Esophagus (tissue), 2 donors: ENCODE results near the gene NELFB. TPM values are rescaled to one million over a fixed set of nuclear protein-coding genes. Genes with fewer than 3 reads are reported as not detected.

Experiments
- H3K27ac ChIP-seq, 2 donors: one replicate each; pipeline ENCODE4 v1.5.1; 2013; ENCODE audit warnings: low read depth in 2 of 2, mild to moderate bottlenecking in 2 of 2, inconsistent platforms in 1 of 2, low read length in 1 of 2, moderate library complexity in 1 of 2
- H3K27me3 ChIP-seq, 2 donors: one replicate each; pipeline ENCODE4 v1.6.1; 2013; ENCODE audit warnings: low read length in 2 of 2, control low read depth in 1 of 2, mild to moderate bottlenecking in 1 of 2; ENCODE audit not compliant: insufficient read depth in 2 of 2, control insufficient read depth in 1 of 2
- H3K36me3 ChIP-seq, 2 donors: one replicate each; pipeline ENCODE4 v1.6.1; 2013; ENCODE audit warnings: low read length in 1 of 2; ENCODE audit not compliant: control insufficient read depth in 2 of 2, insufficient read depth in 2 of 2
- H3K4me1 ChIP-seq, 2 donors: one replicate each; pipeline ENCODE4 v1.6.1; 2013; ENCODE audit warnings: low read length in 1 of 2; ENCODE audit not compliant: control insufficient read depth in 2 of 2, insufficient read depth in 2 of 2
- H3K4me3 ChIP-seq, 2 donors: one replicate each; pipeline ENCODE4 v1.5.1; 2013; ENCODE audit warnings: low read length in 2 of 2, mild to moderate bottlenecking in 2 of 2, low read depth in 1 of 2, moderate library complexity in 1 of 2
- H3K9me3 ChIP-seq, 2 donors: one replicate each; pipeline ENCODE4 v1.6.1; 2013; ENCODE audit warnings: mild to moderate bottlenecking in 2 of 2, low read depth in 1 of 2, low read length in 1 of 2, moderate library complexity in 1 of 2; ENCODE audit not compliant: control insufficient read depth in 2 of 2, insufficient read depth in 1 of 2
- WGBS, 2 donors: extraction: QIAGEN DNeasy Blood & Tissue Kit; methylation state at CpG; one replicate each; pipeline ENCODE4 v1.1.7; 2013; 5-methylcytosine and 5-hydroxymethylcytosine counted together
- polyA plus RNA-seq, 2 donors: library from polyadenylated mRNA; stranded (reverse); fragments of 200-250 nt; gene quantifications; one replicate each; pipeline ENCODE4 v1.2.3, GENCODE V29; 2013
- donor health status: healthy with polysubstance abuse.
- donor health status: Bipolar disorder and iron deficiency.

Gene NELFB
- polyA plus RNA-seq, 2 donors: 31.7 to 34.7 TPM

DNA sequence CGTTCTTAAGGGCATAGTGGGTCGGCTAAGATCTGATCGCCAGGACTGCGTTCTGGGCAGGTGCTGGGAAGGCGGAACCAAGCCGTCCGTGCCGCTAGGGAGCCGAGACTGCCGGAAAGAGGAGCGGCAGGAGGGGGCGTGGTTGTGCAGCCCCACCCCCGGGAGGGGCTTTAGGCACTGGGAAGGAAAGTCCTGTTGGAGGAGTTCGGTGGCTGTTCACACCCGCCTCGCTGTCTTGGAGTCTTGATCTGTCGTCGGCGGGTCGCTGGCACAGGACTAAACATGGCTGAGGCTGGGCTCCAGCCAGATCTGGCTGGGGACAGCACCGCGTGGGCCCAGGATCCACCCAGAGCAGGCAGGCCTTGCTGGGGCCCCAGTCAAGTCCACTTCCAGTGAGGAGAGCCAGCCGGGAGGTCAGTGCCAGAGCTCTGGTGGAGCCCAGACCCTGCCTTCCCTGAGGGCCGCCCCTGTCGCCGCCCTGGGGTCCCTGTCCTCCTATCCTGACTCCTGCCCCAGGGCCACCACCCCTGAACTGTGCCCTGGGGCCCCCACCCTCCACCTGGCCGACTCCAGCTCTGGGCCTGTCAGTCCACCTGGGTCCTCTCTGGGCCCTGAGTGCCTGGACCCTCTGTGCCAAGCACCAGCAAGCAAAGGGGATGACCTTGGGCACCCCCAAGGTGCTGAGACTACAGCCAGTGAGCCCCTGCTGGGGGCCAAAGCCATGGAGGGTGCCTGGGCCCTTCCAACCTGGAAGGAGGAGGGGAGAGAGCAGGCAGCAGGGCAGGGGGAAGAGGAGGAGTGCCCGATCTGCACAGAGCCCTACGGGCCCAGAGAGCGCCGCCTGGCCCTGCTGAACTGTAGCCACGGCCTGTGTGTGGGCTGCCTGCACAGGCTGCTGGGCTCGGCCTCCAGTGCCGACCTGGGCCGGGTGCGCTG is 37.6 kb upstream of the NELFB start:
- no peaks in the 10 kb centered on the region for H3K9me3 ChIP-seq
- peaks cover 0 to 21% of the 10 kb centered on the region in 2 donors for H3K4me1 ChIP-seq
- peaks cover 0 to 25% of the 10 kb centered on the region in 2 donors for H3K36me3 ChIP-seq
- peak overlapping the region; percentile 86 to 91 for H3K27ac ChIP-seq
- peak overlapping the region; percentile 61 to 63 for H3K4me3 ChIP-seq
- no peaks in the 10 kb centered on the region for H3K27me3 ChIP-seq
- 43 to 44% methylated on average over 36 of the region's 36 CpGs for WGBS, 2 donors

DNA sequence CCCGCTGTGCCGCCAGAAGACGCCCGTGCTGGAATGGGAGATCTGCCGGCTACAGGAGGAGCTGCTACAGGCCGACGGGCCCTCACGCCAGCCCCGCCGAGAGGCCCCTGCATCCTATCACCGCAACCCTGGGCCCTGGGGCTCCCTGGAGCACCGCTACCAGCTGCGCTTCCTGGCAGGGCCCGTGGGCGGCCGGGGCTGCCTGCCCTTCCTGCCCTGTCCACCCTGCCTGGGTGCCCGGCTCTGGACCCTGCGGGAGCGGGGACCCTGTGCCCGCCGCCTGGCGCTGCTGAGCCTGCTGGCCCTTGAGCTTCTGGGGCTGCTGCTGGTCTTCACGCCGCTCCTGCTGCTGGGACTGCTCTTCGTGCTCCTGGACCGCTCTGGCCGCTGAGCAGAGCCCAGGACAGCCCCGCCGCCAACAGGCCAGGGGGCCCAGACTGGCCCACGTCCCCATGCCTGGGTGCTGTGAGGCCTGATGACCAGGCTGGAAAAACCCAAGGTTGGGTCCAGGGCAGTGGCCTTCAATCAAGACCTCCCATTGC is 36.8 kb upstream of the NELFB start:
- no peaks in the 10 kb centered on the region for H3K9me3 ChIP-seq
- H3K4me3 ChIP-seq: peak overlapping the region; percentile 61 to 63
- H3K27ac ChIP-seq: peak overlapping the region; percentile 86 to 91
- H3K4me1 ChIP-seq: peaks cover 0 to 26% of the 10 kb centered on the region in 2 donors
- 68 to 75% methylated on average over 28 to 30 of the region's 30 CpGs for WGBS, 2 donors
- H3K27me3 ChIP-seq: no peaks in the 10 kb centered on the region
- H3K36me3 ChIP-seq: peaks cover 0 to 25% of the 10 kb centered on the region in 2 donors

DNA sequence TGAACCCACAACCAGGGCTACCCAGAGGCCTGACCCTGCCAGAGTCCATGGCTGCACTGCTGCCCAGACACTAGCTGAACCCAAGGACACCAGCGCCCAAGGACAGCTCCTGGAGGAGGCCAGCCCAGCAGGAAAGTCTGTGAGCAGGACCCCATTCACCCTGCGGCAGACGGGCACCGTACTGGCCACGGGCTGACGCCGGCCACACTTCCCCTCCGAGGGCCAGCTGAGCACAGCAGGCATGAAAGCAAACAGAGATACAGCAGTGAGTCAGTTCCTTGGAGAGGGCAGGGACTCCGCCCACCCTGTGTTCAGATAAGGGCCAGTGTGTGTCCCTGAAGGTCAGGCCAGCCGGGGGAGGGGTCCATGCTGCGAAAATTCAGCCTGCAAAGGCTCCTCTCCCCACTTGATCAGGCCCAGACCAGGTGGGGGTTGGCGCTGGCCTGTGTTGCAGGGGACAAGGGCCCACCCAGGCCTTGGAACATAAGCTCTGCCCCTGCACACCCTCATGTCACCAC is 36.3 kb upstream of the NELFB start:
- 53 to 66% methylated on average over 12 of the region's 12 CpGs for WGBS, 2 donors
- Histone ChIP-seq H3K9me3 (no peaks in the 10 kb centered on the region), H3K27ac (peak overlapping the region; percentile 1 to 91), H3K27me3 (no peaks in the 10 kb centered on the region), H3K4me3 (peak overlapping the region; percentile 61 to 63), H3K4me1 (peaks cover 0 to 26% of the 10 kb centered on the region in 2 donors), H3K36me3 (peaks cover 0 to 25% of the 10 kb centered on the region in 2 donors)

GRCh38 chr9:137219757-137220316 is 35.3 kb upstream of the NELFB start:
- Histone ChIP-seq H3K27me3 (no peaks in the 10 kb centered on the region), H3K27ac (no peak overlapping the region), H3K4me1 (peaks cover 0 to 29% of the 10 kb centered on the region in 2 donors), H3K9me3 (no peaks in the 10 kb centered on the region), H3K36me3 (peaks cover 0 to 21% of the 10 kb centered on the region in 2 donors), H3K4me3 (no peak overlapping the region)
- 89 to 91% methylated on average over 10 of the region's 10 CpGs for whole genome bisulfite sequencing, 2 donors

GRCh38 chr9:137220317-137221094 is 34.6 kb upstream of the NELFB start:
- H3K4me3 ChIP-seq: no peak overlapping the region
- H3K36me3 ChIP-seq: peaks cover 0 to 17% of the 10 kb centered on the region in 2 donors
- no peaks in the 10 kb centered on the region for H3K27me3 ChIP-seq
- H3K4me1 ChIP-seq: peaks cover 0 to 32% of the 10 kb centered on the region in 2 donors
- H3K9me3 ChIP-seq: no peaks in the 10 kb centered on the region
- H3K27ac ChIP-seq: no peak overlapping the region
- 89 to 91% methylated on average over 41 to 52 of the region's 52 CpGs for WGBS, 2 donors

DNA sequence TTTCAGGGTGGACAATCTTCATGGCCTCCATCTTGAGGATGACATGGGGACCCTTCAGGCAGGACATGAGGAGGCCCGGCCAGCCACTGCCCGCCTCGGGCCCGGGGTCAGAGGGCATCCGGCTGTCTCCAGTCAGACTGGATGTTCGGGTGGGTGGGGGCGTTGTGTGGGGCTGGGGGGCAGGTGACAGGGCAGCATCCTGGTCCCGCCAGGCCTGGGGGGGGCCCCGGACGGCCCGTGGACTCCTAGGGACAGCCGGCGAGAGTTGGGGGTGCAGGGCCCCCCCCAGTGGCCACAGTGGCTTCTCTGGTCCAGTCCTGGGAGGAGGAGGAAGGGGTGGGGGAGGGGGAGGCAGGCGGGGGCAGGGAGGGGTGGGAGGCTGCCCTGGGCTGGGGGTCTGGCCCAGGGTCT is 34.0 kb upstream of the NELFB start:
- H3K4me3 ChIP-seq: peak overlapping the region in 1 of 2 donors; percentile 66
- no peak overlapping the region for H3K27ac ChIP-seq
- H3K4me1 ChIP-seq: peaks cover 0 to 35% of the 10 kb centered on the region in 2 donors
- H3K9me3 ChIP-seq: no peaks in the 10 kb centered on the region
- peaks cover 0 to 21% of the 10 kb centered on the region in 2 donors for H3K36me3 ChIP-seq
- 79 to 82% methylated on average over 13 to 14 of the region's 14 CpGs for WGBS, 2 donors
- no peaks in the 10 kb centered on the region for H3K27me3 ChIP-seq

- 6 to 7% methylated on average over 31 to 61 of the region's 61 CpGs for WGBS, 2 donors
- Histone ChIP-seq H3K27me3 (no peaks in the 10 kb centered on the region), H3K9me3 (no peaks in the 10 kb centered on the region), H3K4me1 (peaks cover 0 to 37% of the 10 kb centered on the region in 2 donors), H3K36me3 (peaks cover 0 to 19% of the 10 kb centered on the region in 2 donors), H3K4me3 (peak overlapping the region; percentile 36 to 66), H3K27ac (peak overlapping the region; percentile 96)
Observed at GRCh38 chr9:137221506-137222111, 33.5 kb upstream of the NELFB start.

- Histone ChIP-seq H3K27me3 (no peaks in the 10 kb centered on the region), H3K27ac (peak within 1 kb of the TSS; percentile 96), H3K9me3 (no peaks in the 10 kb centered on the region), H3K36me3 (peaks cover 0 to 18% of the 10 kb centered on the region in 2 donors), H3K4me3 (peak within 1 kb of the TSS; percentile 52 to 66), H3K4me1 (peaks cover 0 to 39% of the 10 kb centered on the region in 2 donors)
- 4 to 6% methylated on average over 40 to 88 of the region's 88 CpGs for WGBS, 2 donors
Observed at GRCh38 chr9:137222190-137223077, 32.7 kb upstream of the NELFB start, which contains the start of gene RNF208. TSS of gene RNF208 (minus strand) at chr9:137222240. CDS start at chr9:137221212, 1,028 bp downstream.
